HCT116 (cell line): ENCODE results near the gene PAH. TPM values are rescaled to one million over a fixed set of nuclear protein-coding genes. Genes with fewer than 3 reads are reported as not detected.

Experiments used
- ATAC-seq: fragments of 200-7000 bp; cut with Tn5 transposase; 2 replicates; pipeline ENCODE4 v1.9.1; 2020; ENCODE audit warnings: mild to moderate bottlenecking, moderate library complexity
- BruUV-seq: library from RNA; stranded (reverse); fragments of 400-500 nt; replicated peaks from 2 replicates; lab custom pipeline; 2021; lab: Mats Ljungman, UMichigan
- CTCF ChIA-PET: fragments of 300-600 bp; sonication (Branson Sonifier 250); formaldehyde crosslinking; loops from one replicate; lab custom pipeline; 2021; ENCODE audit warnings: antibody characterized with exemption; lab: Charles Lee
- POLR2A ChIA-PET: fragments of 300-600, 350-600 bp; sonication (Branson Sonifier 250); formaldehyde crosslinking; loops from one replicate; lab custom pipeline; 2021; ENCODE audit warnings: antibody characterized with exemption; lab: Charles Lee
- RAD21 ChIA-PET, 2 experiments: fragments of 300-600 bp; sonication (Branson Sonifier 250); formaldehyde crosslinking; loops; one replicate each; lab custom pipeline; 2023; ENCODE audit warnings: low total read pairs in 2 of 2; ENCODE audit not compliant: uncharacterized antibody in 2 of 2, unreplicated experiment in 2 of 2, low non-redundant PET in 1 of 2; lab: Charles Lee
- DNase-seq: peaks from one replicate; pipeline ENCODE4 v3.0.0-alpha.2; 2010; ENCODE audit warnings: low read depth, low spot score
- H2AFZ ChIP-seq: fragments of 200-600 bp; shearing (Covaris generic), sonication (generic); 2 replicates; pipeline ENCODE4 v1.6.1; 2017; ENCODE audit warnings: low read depth, mixed run types, mixed read lengths, antibody characterized with exemption, low read length; ENCODE audit not compliant: poor library complexity, severe bottlenecking
- H3K27ac ChIP-seq: 2 replicates; pipeline ENCODE4 v1.5.1; 2012; ENCODE audit warnings: low read depth, low read length
- H3K27me3 ChIP-seq: fragments of 200-600 bp; sonication (generic); 2 replicates; pipeline ENCODE4 v1.6.1; 2016; ENCODE audit warnings: mixed run types, low read length, mixed read lengths; ENCODE audit not compliant: insufficient read depth
- H3K36me3 ChIP-seq, 2 experiments: fragments of 200-500 bp in 1 of 2; fragments of 200-600 bp in 1 of 2; sonication (Bioruptor generic) in 1 of 2; sonication (generic) in 1 of 2; 2 replicates each; pipeline versions ENCODE4 v1.5.1 to v1.6.1; 2014 to 2016; ENCODE audit warnings: low read length in 2 of 2, inconsistent platforms in 1 of 2, mixed read lengths in 1 of 2, mixed run types in 1 of 2; ENCODE audit not compliant: insufficient read depth in 2 of 2, control insufficient read depth in 1 of 2
- H3K4me1 ChIP-seq, 2 experiments: fragments of 200-600 bp in 1 of 2; sonication (generic) in 1 of 2; 2 replicates each; pipeline versions ENCODE4 v1.5.1 to v1.6.1; 2012 to 2017; ENCODE audit warnings: low read length in 2 of 2, inconsistent platforms in 1 of 2, mild to moderate bottlenecking in 1 of 2, mixed read lengths in 1 of 2, mixed run types in 1 of 2, moderate library complexity in 1 of 2; ENCODE audit not compliant: insufficient read depth in 2 of 2, control insufficient read depth in 1 of 2
- H3K4me2 ChIP-seq: fragments of 200-600 bp; sonication (generic); 2 replicates; pipeline ENCODE4 v1.6.1; 2017; ENCODE audit warnings: mixed run types, low read length, mixed read lengths
- H3K4me3 ChIP-seq, 2 experiments: fragments of 200-600 bp in 1 of 2; sonication (generic) in 1 of 2; replicated peaks in 1 of 2; 2 replicates each; pipeline ENCODE4 v1.5.1; 2011 to 2016; ENCODE audit warnings: low read length in 2 of 2, control low read depth in 1 of 2, low read depth in 1 of 2, mild to moderate bottlenecking in 1 of 2, mixed read lengths in 1 of 2, mixed run types in 1 of 2
- H3K79me2 ChIP-seq: fragments of 200-600 bp; sonication (generic); 2 replicates; pipeline ENCODE4 v1.6.1; 2017; ENCODE audit warnings: mild to moderate bottlenecking, mixed run types, low read length, moderate library complexity, mixed read lengths; ENCODE audit not compliant: insufficient read depth
- H3K9ac ChIP-seq: fragments of 200-600 bp; sonication (generic); 2 replicates; pipeline ENCODE4 v1.6.1; 2016; ENCODE audit warnings: low read length, mixed read lengths
- H3K9me2 ChIP-seq: fragments of 200-600 bp; sonication (generic), shearing (Covaris generic); 2 replicates; pipeline ENCODE4 v1.6.1; 2017; ENCODE audit warnings: mixed run types, mild to moderate bottlenecking, moderate library complexity; ENCODE audit not compliant: insufficient read depth
- H3K9me3 ChIP-seq, 2 experiments: fragments of 200-500 bp in 1 of 2; fragments of 200-600 bp in 1 of 2; sonication (Bioruptor generic) in 1 of 2; sonication (generic) in 1 of 2; 2 replicates each; pipeline ENCODE4 v1.6.1; 2014 to 2017; ENCODE audit warnings: low read length in 2 of 2, mixed read lengths in 2 of 2, inconsistent platforms in 1 of 2, low read depth in 1 of 2, mild to moderate bottlenecking in 1 of 2, mixed run types in 1 of 2, moderate library complexity in 1 of 2; ENCODE audit not compliant: control insufficient read depth in 1 of 2, insufficient read depth in 1 of 2
- H4K20me1 ChIP-seq: fragments of 200-600 bp; sonication (generic), shearing (Covaris generic); 2 replicates; pipeline ENCODE4 v1.6.1; 2017; ENCODE audit warnings: mixed run types, mild to moderate bottlenecking, moderate library complexity; ENCODE audit not compliant: insufficient read depth
- CBX3 ChIP-seq: IDR thresholded peaks from 2 replicates; pipeline ENCODE4 v1.6.1; 2012; ENCODE audit warnings: low read depth
- JUND ChIP-seq: IDR thresholded peaks from 2 replicates; pipeline ENCODE4 v1.6.1; 2012
- POLR2A ChIP-seq: IDR thresholded peaks from 2 replicates; pipeline ENCODE4 v1.7.0; 2011; ENCODE audit warnings: borderline replicate concordance; ENCODE audit not compliant: insufficient read depth, insufficient read length; ENCODE audit errors: extremely low read depth
- RAD21 ChIP-seq: IDR thresholded peaks from 2 replicates; pipeline ENCODE4 v1.6.1; 2012; ENCODE audit warnings: low read depth, mild to moderate bottlenecking
- SIN3A ChIP-seq: IDR thresholded peaks from 2 replicates; pipeline ENCODE4 v1.6.1; 2012; ENCODE audit warnings: low read depth
- TCF7L2 ChIP-seq: IDR thresholded peaks from 2 replicates; pipeline ENCODE4 v1.7.0; 2011; ENCODE audit warnings: borderline replicate concordance, inconsistent platforms; ENCODE audit not compliant: insufficient read depth, insufficient read length; ENCODE audit errors: extremely low read depth
- intact Hi-C: fragments of 100-400 bp; cut with micrococcal nuclease; formaldehyde crosslinking; loops from 2 replicates; pipeline ENCODE4 v1.10.0; 2022
- total RNA-seq: library from RNA; stranded (reverse); gene quantifications from one replicate; pipeline ENCODE4 v1.2.1, GENCODE V29; 2021; ENCODE audit not compliant: unreplicated experiment
- TF ChIP-seq, protein P1 (sequence below): IDR thresholded peaks from 2 replicates; pipeline ENCODE4 v1.6.1; 2012; ENCODE audit warnings: low read depth
- TF ChIP-seq, protein P2 (sequence below), 3 experiments: fragments of 200-600 bp in 1 of 3; sonication (generic) in 1 of 3; IDR thresholded peaks in 2 of 3; conservative IDR thresholded peaks in 1 of 3; 2 replicates each; pipeline ENCODE4 v1.5.1; 2012 to 2017; ENCODE audit warnings: low read depth in 2 of 3, low read length in 2 of 3, antibody characterized with exemption in 1 of 3, borderline replicate concordance in 1 of 3, control low read depth in 1 of 3, mild to moderate bottlenecking in 1 of 3, mixed read lengths in 1 of 3, mixed run types in 1 of 3, moderate library complexity in 1 of 3; ENCODE audit not compliant: insufficient read depth in 1 of 3
- TF ChIP-seq, protein P3 (sequence below): IDR thresholded peaks from 2 replicates; pipeline ENCODE4 v1.6.1; 2011; ENCODE audit warnings: mild to moderate bottlenecking, low read length, moderate library complexity; ENCODE audit not compliant: insufficient replicate concordance; ENCODE audit errors: extremely low read depth

PAH gene
- total RNA-seq, 1 experiment from 2014 or later = 2.8 TPM

DNA sequence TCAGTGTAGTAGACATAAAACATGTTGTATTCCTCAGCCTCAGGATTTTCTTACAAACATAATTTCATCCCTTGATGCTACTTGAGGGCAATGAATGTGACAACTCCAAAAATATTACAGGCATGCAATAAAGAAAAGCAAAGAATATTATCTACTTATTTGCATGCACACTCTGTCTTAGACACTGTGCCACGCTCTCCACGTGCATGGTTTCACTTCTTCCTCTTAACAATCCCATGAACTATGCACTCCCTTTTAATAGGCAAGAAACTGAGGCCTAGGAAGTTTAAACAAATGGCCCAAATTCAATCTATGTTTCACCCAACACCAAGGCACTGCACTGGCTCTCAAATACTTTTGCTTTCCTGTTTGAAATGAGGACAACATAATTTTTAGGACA, 1.8 kb upstream of the PAH start:
- Histone ChIP-seq H3K27ac (no peak overlapping the region), H3K4me1 (peaks cover 0 to 11% of the 10 kb centered on the region in 2 experiments; a peak in 2 of 4 replicates), H3K9ac (no peak overlapping the region), H3K27me3 (0 out of 2 replicates have a peak, but pooled peaks cover 11% of the 10 kb centered on the region), H3K36me3 (no peaks in the 10 kb centered on the region), H2AFZ (no peak overlapping the region), H3K9me3 (no peaks in the 10 kb centered on the region), H3K79me2 (no peaks in the 10 kb centered on the region), H3K4me2 (no peak overlapping the region), H4K20me1 (no peaks in the 10 kb centered on the region), H3K9me2 (no peaks in the 10 kb centered on the region), H3K4me3 (no peak overlapping the region)
- intact Hi-C loops = no loop called here
- no peak for DNase-seq
- RAD21 ChIA-PET = no interaction called here
- no TSS peak for BruUV-seq
- no peak for ATAC-seq
- TF ChIP-seq, protein P1, sequence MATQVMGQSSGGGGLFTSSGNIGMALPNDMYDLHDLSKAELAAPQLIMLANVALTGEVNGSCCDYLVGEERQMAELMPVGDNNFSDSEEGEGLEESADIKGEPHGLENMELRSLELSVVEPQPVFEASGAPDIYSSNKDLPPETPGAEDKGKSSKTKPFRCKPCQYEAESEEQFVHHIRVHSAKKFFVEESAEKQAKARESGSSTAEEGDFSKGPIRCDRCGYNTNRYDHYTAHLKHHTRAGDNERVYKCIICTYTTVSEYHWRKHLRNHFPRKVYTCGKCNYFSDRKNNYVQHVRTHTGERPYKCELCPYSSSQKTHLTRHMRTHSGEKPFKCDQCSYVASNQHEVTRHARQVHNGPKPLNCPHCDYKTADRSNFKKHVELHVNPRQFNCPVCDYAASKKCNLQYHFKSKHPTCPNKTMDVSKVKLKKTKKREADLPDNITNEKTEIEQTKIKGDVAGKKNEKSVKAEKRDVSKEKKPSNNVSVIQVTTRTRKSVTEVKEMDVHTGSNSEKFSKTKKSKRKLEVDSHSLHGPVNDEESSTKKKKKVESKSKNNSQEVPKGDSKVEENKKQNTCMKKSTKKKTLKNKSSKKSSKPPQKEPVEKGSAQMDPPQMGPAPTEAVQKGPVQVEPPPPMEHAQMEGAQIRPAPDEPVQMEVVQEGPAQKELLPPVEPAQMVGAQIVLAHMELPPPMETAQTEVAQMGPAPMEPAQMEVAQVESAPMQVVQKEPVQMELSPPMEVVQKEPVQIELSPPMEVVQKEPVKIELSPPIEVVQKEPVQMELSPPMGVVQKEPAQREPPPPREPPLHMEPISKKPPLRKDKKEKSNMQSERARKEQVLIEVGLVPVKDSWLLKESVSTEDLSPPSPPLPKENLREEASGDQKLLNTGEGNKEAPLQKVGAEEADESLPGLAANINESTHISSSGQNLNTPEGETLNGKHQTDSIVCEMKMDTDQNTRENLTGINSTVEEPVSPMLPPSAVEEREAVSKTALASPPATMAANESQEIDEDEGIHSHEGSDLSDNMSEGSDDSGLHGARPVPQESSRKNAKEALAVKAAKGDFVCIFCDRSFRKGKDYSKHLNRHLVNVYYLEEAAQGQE = no peak
- TF ChIP-seq TCF7L2 (no peak), RAD21 (no peak), POLR2A (no peak), CBX3 (no peak), SIN3A (no peak), JUND (no peak)
- TF ChIP-seq, protein P2, sequence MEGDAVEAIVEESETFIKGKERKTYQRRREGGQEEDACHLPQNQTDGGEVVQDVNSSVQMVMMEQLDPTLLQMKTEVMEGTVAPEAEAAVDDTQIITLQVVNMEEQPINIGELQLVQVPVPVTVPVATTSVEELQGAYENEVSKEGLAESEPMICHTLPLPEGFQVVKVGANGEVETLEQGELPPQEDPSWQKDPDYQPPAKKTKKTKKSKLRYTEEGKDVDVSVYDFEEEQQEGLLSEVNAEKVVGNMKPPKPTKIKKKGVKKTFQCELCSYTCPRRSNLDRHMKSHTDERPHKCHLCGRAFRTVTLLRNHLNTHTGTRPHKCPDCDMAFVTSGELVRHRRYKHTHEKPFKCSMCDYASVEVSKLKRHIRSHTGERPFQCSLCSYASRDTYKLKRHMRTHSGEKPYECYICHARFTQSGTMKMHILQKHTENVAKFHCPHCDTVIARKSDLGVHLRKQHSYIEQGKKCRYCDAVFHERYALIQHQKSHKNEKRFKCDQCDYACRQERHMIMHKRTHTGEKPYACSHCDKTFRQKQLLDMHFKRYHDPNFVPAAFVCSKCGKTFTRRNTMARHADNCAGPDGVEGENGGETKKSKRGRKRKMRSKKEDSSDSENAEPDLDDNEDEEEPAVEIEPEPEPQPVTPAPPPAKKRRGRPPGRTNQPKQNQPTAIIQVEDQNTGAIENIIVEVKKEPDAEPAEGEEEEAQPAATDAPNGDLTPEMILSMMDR (IDR thresholded peaks at IDR 0.05 in 2 of 3, conservative IDR thresholded peaks at IDR 0.05 in 1 of 3; ENCODE audit: borderline replicate concordance in 1 of 3, insufficient read depth in 1 of 3, low read depth in 2 of 3, low read length in 2 of 3) = no peak
- TF ChIP-seq, protein P3, sequence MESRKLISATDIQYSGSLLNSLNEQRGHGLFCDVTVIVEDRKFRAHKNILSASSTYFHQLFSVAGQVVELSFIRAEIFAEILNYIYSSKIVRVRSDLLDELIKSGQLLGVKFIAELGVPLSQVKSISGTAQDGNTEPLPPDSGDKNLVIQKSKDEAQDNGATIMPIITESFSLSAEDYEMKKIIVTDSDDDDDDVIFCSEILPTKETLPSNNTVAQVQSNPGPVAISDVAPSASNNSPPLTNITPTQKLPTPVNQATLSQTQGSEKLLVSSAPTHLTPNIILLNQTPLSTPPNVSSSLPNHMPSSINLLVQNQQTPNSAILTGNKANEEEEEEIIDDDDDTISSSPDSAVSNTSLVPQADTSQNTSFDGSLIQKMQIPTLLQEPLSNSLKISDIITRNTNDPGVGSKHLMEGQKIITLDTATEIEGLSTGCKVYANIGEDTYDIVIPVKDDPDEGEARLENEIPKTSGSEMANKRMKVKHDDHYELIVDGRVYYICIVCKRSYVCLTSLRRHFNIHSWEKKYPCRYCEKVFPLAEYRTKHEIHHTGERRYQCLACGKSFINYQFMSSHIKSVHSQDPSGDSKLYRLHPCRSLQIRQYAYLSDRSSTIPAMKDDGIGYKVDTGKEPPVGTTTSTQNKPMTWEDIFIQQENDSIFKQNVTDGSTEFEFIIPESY = no peak
- POLR2A ChIA-PET = no interaction called here
- CTCF ChIA-PET = no interaction called here
